SJCRH30 (cell line): ENCODE results near the gene HAVCR2. TPM values are rescaled to one million over a fixed set of nuclear protein-coding genes. Genes with fewer than 3 reads are reported as not detected.

Experiments
- DNase-seq, 2 experiments: peaks; one replicate each; pipeline ENCODE4 v3.0.0-alpha.2; 2015 to 2020
- H3K27ac ChIP-seq: fragments of 250-450 bp; sonication (Bioruptor Pico); 2 replicates; pipeline ENCODE4 v1.5.1; 2020; ENCODE audit warnings: mild to moderate bottlenecking, moderate library complexity
- H3K27me3 ChIP-seq: fragments of 250-450 bp; sonication (Bioruptor Pico); 2 replicates; pipeline ENCODE4 v1.5.1; 2020; ENCODE audit warnings: mild to moderate bottlenecking, moderate library complexity
- H3K36me3 ChIP-seq: fragments of 250-450 bp; sonication (Bioruptor Pico); 2 replicates; pipeline ENCODE4 v1.5.1; 2020; ENCODE audit warnings: mild to moderate bottlenecking, moderate library complexity
- H3K4me1 ChIP-seq: fragments of 250-450 bp; sonication (Bioruptor Pico); 2 replicates; pipeline ENCODE4 v1.5.1; 2020; ENCODE audit warnings: mild to moderate bottlenecking, moderate library complexity
- H3K4me3 ChIP-seq: fragments of 250-450 bp; sonication (Bioruptor Pico); 2 replicates; pipeline ENCODE4 v1.5.1; 2020; ENCODE audit warnings: mild to moderate bottlenecking, moderate library complexity
- H3K9me3 ChIP-seq: fragments of 250-450 bp; sonication (Bioruptor Pico); replicated peaks from 2 replicates; pipeline ENCODE4 v1.5.1; 2020; ENCODE audit warnings: mild to moderate bottlenecking, moderate library complexity
- total RNA-seq: library from RNA; depleted of rRNA; stranded (reverse); fragments of >200 nt; shearing (Covaris generic); gene quantifications from 2 replicates; pipeline ENCODE4 v1.2.3, GENCODE V29; 2014; rRNA removed

HAVCR2 gene
- total RNA-seq, 1 experiment from 2014 or later, result 1.1 TPM

DNA sequence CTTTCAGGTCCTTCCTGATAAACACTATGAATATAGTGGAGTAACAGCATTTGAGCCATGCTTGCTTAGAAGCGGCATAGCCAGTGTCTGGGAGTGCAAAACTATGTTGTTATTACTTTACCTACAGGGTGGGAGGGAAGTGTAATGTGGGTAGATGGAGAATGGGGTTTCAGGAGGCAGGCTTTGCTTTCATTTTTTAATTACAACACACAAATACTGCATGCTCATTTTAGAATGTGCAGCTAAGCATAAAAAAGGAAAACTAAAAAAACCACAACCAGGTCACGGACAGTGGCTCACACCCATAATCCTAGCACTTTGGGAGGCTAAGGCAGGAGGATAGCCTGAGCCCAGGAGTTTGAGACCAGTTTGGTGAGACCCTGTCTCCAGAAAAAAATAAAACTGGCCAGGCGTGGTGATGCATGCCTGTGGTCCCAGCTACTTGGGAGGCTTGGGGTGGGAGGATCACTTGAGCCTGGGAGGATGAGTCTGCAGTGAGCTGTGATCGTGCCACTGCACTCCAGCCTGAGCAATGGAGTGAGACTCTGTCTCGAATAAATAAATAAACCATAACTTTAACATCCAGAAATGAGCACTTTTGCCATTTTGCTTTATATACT lies 70.2 kb downstream of the HAVCR2 start:
- Histone ChIP-seq H3K27me3 (0 out of 2 replicates have a peak, but pooled peaks cover 5% of the 10 kb centered on the region), H3K9me3 (no peaks in the 10 kb centered on the region), H3K36me3 (no peaks in the 10 kb centered on the region), H3K27ac (no peak overlapping the region), H3K4me3 (no peak overlapping the region), H3K4me1 (no peaks in the 10 kb centered on the region)
- no peak for DNase-seq

Other genes with a start within 250 kb of the HAVCR2 start
- not detected in 2 replicates for gene TIMD4, start 145.8 kb downstream of the HAVCR2 start, total RNA-seq
- 0.18 TPM in 1 of 2 replicates, not detected in the other for gene HAVCR1, start 49.9 kb downstream of the HAVCR2 start, total RNA-seq
- 14.0 and 16.4 TPM in 2 replicates for gene MED7, start 33.8 kb upstream of the HAVCR2 start, total RNA-seq
- gene GARIN3, start 57.2 kb upstream of the HAVCR2 start, total RNA-seq, result not detected in 2 replicates
- not detected in 2 replicates for gene ITK, start 71.8 kb upstream of the HAVCR2 start, total RNA-seq
- 1.3 and 2.8 TPM in 2 replicates for gene CYFIP2, start 157.1 kb upstream of the HAVCR2 start, total RNA-seq